GM12878 (cell line): ENCODE results near the gene CSRP3. TPM values are rescaled to one million over a fixed set of nuclear protein-coding genes. Genes with fewer than 3 reads are reported as not detected.

Experiments used
- ATAC-seq: fragments of 200-7000 bp; cut with Tn5 transposase; 3 replicates; pipeline ENCODE4 v1.9.1; 2020; ENCODE audit warnings: mild to moderate bottlenecking, moderate library complexity
- BruUV-seq: library from RNA; stranded (reverse); fragments of 400-500 nt; replicated peaks from 2 replicates; lab custom pipeline; 2021; lab: Mats Ljungman, UMichigan
- CTCF ChIA-PET: fragments of 300-600 bp; sonication (Branson Sonifier 250); formaldehyde crosslinking; extraction: SDS; loops from one replicate; lab custom pipeline; 2021; ENCODE audit warnings: inconsistent platforms; lab: Yijun Ruan, JAX
- POLR2A ChIA-PET: fragments of 350-600 bp; formaldehyde crosslinking; extraction: SDS; loops from one replicate; lab custom pipeline; 2021; ENCODE audit warnings: inconsistent platforms; lab: Charles Lee
- RAD21 ChIA-PET: fragments of 300-600 bp; sonication (Branson Sonifier 250); formaldehyde crosslinking; loops from one replicate; lab custom pipeline; 2023; ENCODE audit warnings: antibody characterized with exemption; ENCODE audit not compliant: unreplicated experiment; lab: Charles Lee
- SMC1A ChIA-PET: fragments of 300-600 bp; sonication (Branson Sonifier 250); formaldehyde crosslinking; loops from one replicate; lab custom pipeline; 2023; ENCODE audit not compliant: unreplicated experiment, uncharacterized antibody; lab: Charles Lee
- DNase-seq: peaks from one replicate; pipeline ENCODE4 v3.0.0-alpha.2; 2011; ENCODE audit warnings: low read depth, low spot score
- FAIRE-seq: peaks from 3 replicates; lab custom pipeline; 2011; peaks lifted over from hg19 to GRCh38; lab: Jason Lieb, UNC
- H2AFZ ChIP-seq: 2 replicates; pipeline ENCODE4 v1.6.0; 2011; ENCODE audit warnings: low read depth, low read length, control low read depth; ENCODE audit not compliant: control insufficient read depth
- H3K27ac ChIP-seq: 2 replicates; pipeline ENCODE4 v1.5.1; 2011; ENCODE audit warnings: control low read depth; ENCODE audit not compliant: control insufficient read depth, insufficient read depth
- H3K27me3 ChIP-seq, 2 experiments: replicated peaks in 1 of 2; 2 replicates each; pipeline versions ENCODE4 v1.6.0 to v1.6.1; 2011; ENCODE audit warnings: low read length in 1 of 2; ENCODE audit not compliant: control insufficient read depth in 2 of 2, insufficient read depth in 2 of 2
- H3K36me3 ChIP-seq, 2 experiments: 2 replicates each; pipeline ENCODE4 v1.5.1; 2011; ENCODE audit warnings: low read length in 1 of 2; ENCODE audit not compliant: control insufficient read depth in 2 of 2, insufficient read depth in 2 of 2
- H3K4me1 ChIP-seq: 2 replicates; pipeline ENCODE4 v1.6.1; 2011; ENCODE audit warnings: mild to moderate bottlenecking, low read length, moderate library complexity, mixed read lengths; ENCODE audit not compliant: control insufficient read depth, insufficient read depth
- H3K4me2 ChIP-seq: 2 replicates; pipeline ENCODE4 v1.6.0; 2011; ENCODE audit warnings: control low read depth; ENCODE audit not compliant: control insufficient read depth, insufficient read depth
- H3K4me3 ChIP-seq: fragments of 200-600 bp; sonication (generic); 2 replicates; pipeline ENCODE4 v1.5.1; 2016
- H3K79me2 ChIP-seq: 2 replicates; pipeline ENCODE4 v1.6.0; 2011; ENCODE audit warnings: low read length; ENCODE audit not compliant: control insufficient read depth, insufficient read depth
- H3K9ac ChIP-seq: 2 replicates; pipeline ENCODE4 v1.8.0; 2011; ENCODE audit warnings: low read length, control low read depth, mixed read lengths; ENCODE audit not compliant: control insufficient read depth, insufficient read depth
- H3K9me3 ChIP-seq: replicated peaks from 3 replicates; pipeline ENCODE4 v1.5.1; 2011; ENCODE audit warnings: mild to moderate bottlenecking, low read length; ENCODE audit not compliant: control insufficient read depth, insufficient read depth
- H4K20me1 ChIP-seq: 2 replicates; pipeline ENCODE4 v1.6.0; 2011; ENCODE audit not compliant: control insufficient read depth, insufficient read depth
- ASH2L ChIP-seq: fragments of 300-600, 200-600 bp; sonication (generic); IDR thresholded peaks from 2 replicates; pipeline ENCODE4 v1.6.1; 2017; ENCODE audit warnings: low read depth, mild to moderate bottlenecking, borderline replicate concordance
- BCLAF1 ChIP-seq: fragments of 450-650 bp; IDR thresholded peaks from 2 replicates; pipeline ENCODE4 v1.6.1; 2017; ENCODE audit warnings: antibody characterized with exemption, mild to moderate bottlenecking, moderate library complexity
- BHLHE40 ChIP-seq, 2 experiments: fragments of 450-650 bp in 1 of 2; IDR thresholded peaks; 2 replicates each; pipeline ENCODE4 v1.6.1; 2011 to 2017; ENCODE audit warnings: low read depth in 2 of 2, borderline replicate concordance in 1 of 2, improper control_type of control experiment in 1 of 2, low read length in 1 of 2, mild to moderate bottlenecking in 1 of 2
- E4F1 ChIP-seq: fragments of 450-650 bp; IDR thresholded peaks from 2 replicates; pipeline ENCODE4 v1.6.1; 2018; ENCODE audit warnings: borderline replicate concordance, mild to moderate bottlenecking; ENCODE audit not compliant: partially characterized antibody
- IRF4 ChIP-seq: IDR thresholded peaks from 2 replicates; pipeline ENCODE4 v1.6.1; 2011; ENCODE audit warnings: low read depth, low read length
- KDM1A ChIP-seq: fragments of 200-600 bp; sonication (generic); IDR thresholded peaks from 2 replicates; pipeline ENCODE4 v1.6.1; 2016; ENCODE audit warnings: borderline replicate concordance
- MTA2 ChIP-seq: fragments of 450-650 bp; IDR thresholded peaks from 2 replicates; pipeline ENCODE4 v1.6.1; 2016; ENCODE audit warnings: low read depth, mild to moderate bottlenecking, moderate library complexity
- NBN ChIP-seq: fragments of 450-650 bp; IDR thresholded peaks from 2 replicates; pipeline ENCODE4 v1.6.1; 2016
- NR2C1 ChIP-seq: fragments of 450-650 bp; IDR thresholded peaks from 2 replicates; pipeline ENCODE4 v1.6.1; 2017; ENCODE audit warnings: antibody characterized with exemption, mild to moderate bottlenecking, moderate library complexity
- PAX5 ChIP-seq: IDR thresholded peaks from 2 replicates; pipeline ENCODE4 v1.6.1; 2011; ENCODE audit warnings: low read depth, low read length, borderline replicate concordance
- SKIL ChIP-seq: fragments of 450-650 bp; IDR thresholded peaks from 2 replicates; pipeline ENCODE4 v1.6.1; 2017; ENCODE audit warnings: mild to moderate bottlenecking, low read depth, inconsistent platforms; ENCODE audit not compliant: poor library complexity, severe bottlenecking
- YY1 ChIP-seq: IDR thresholded peaks from 2 replicates; pipeline ENCODE4 v1.6.1; 2011; ENCODE audit warnings: low read depth, mild to moderate bottlenecking, low read length
- ZNF207 ChIP-seq: fragments of 450-650 bp; IDR thresholded peaks from 2 replicates; pipeline ENCODE4 v1.6.1; 2014; ENCODE audit warnings: antibody characterized with exemption, mild to moderate bottlenecking, borderline replicate concordance
- WGBS: methylation state at CpG from one replicate; pipeline ENCODE4 v1.1.6; 2016; ENCODE audit warnings: low lambda C conversion rate; ENCODE audit not compliant: insufficient replicate concordance, insufficient coverage; ENCODE audit errors: missing lambda C conversion rate; 5-methylcytosine and 5-hydroxymethylcytosine counted together
- in situ Hi-C: fragments of 300-500 bp; cut with MboI; formaldehyde crosslinking; loops from 9 replicates; pipeline ENCODE4 v1.14.3; 2018; ENCODE audit warnings: mixed read lengths
- intact Hi-C: fragments of 100-400 bp; cut with micrococcal nuclease; formaldehyde crosslinking; loops from one replicate; pipeline ENCODE4 v1.14.2; 2022; ENCODE audit not compliant: unreplicated experiment
- polyA plus RNA-seq, 11 experiments: library from polyadenylated mRNA; depleted of rRNA in 4 of 11; unstranded in 6 of 11; stranded (reverse) in 5 of 11; fragments of >200 nt; fragmentation: Nextera tagmentation in 4 of 11; fragmentation: Illumina TruSeq in 1 of 11; extraction: Ambion mirVana in 4 of 11; extraction: Trizol in 1 of 11; gene quantifications; 1 replicate in 1 of 11; 2 replicates in 10 of 11; pipeline versions ENCODE4 v1.2.1 to v1.2.3, GENCODE V29; 2011 to 2016; ENCODE audit warnings: inconsistent platforms in 2 of 11, missing spikeins in 2 of 11, low read depth in 1 of 11
- total RNA-seq, 4 experiments: library from RNA; depleted of rRNA in 3 of 4; stranded (reverse); fragments of >200 nt in 3 of 4; fragmentation: Illumina TruSeq in 1 of 4; extraction: Trizol in 1 of 4; gene quantifications; 2 replicates each; pipeline versions ENCODE4 v1.2.1 to v1.2.3, GENCODE V29; 2013 to 2021
- TF ChIP-seq, protein P1 (sequence below): IDR thresholded peaks from 2 replicates; pipeline ENCODE4 v1.6.1; 2011; ENCODE audit warnings: borderline replicate concordance, low read depth, mild to moderate bottlenecking, moderate library complexity, low read length; ENCODE audit not compliant: insufficient read depth, poor library complexity, severe bottlenecking

Gene CSRP3
- total and polyA plus RNA-seq, 10 of the 15 experiments (the other 5 are each of a cell fraction or from before 2014, with no cell fraction given), result not detected

DNA sequence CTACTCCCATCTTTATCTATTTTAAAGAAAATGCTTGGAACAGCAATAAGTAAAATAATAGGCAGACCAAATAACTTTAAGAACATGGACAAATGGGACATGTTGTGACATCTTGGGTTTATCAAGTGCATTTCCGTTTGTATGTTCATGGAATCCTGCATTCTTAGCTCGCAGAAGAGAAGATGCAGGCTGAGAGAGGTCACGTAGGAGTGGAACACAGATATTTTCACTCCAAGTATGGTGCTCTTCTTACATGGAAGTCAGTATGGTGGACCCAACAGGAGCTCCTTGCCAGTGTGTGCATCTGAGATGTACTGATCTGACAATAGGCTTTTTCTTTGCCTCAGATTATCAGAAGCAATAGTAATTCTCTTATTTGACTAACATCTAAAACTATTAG, 37.3 kb upstream of the CSRP3 start (continued):
- no peak for TF ChIP-seq ASH2L
- no peak for TF ChIP-seq YY1
- TF ChIP-seq SKIL, result no peak
- no peak for TF ChIP-seq NBN

GRCh38 chr11:19237813-19238212, 36.0 kb upstream of the CSRP3 start:
- H3K4me1 ChIP-seq, result peaks cover 12% of the 10 kb centered on the region
- H3K79me2 ChIP-seq, result peaks cover 29% of the 10 kb centered on the region
- intact Hi-C loops (no loop called here), in situ Hi-C loops (no loop called here)
- ChIA-PET CTCF (interaction anchor here (2.2 kb wide), 1 partner anchor 167 kb away, joined by 6 read pairs; no protein-coding TSS in a partner anchor), RAD21 (interaction anchor here (1.4 kb wide), 1 partner anchor 63 kb away, joined by 3 read pairs; no protein-coding TSS in a partner anchor), POLR2A (no interaction called here), SMC1A (no interaction called here)
- 94% methylated on average over 5 of the region's 5 CpGs for WGBS
- H2AFZ ChIP-seq, result no peak overlapping the region
- no peak overlapping the region for H3K9ac ChIP-seq
- no peak for FAIRE-seq
- H3K4me3 ChIP-seq, result no peak overlapping the region
- H3K27me3 ChIP-seq, result no peaks in the 10 kb centered on the region
- peaks cover 4 to 13% of the 10 kb centered on the region in 2 experiments for H3K36me3 ChIP-seq
- no peak for DNase-seq
- H4K20me1 ChIP-seq, result no peaks in the 10 kb centered on the region
- H3K4me2 ChIP-seq, result no peak overlapping the region; the same call in 1 of the 2 replicates
- no peaks in the 10 kb centered on the region for H3K9me3 ChIP-seq
- H3K27ac ChIP-seq, result no peak overlapping the region
- no peak for ATAC-seq
- no TSS peak for BruUV-seq
- TF ChIP-seq MTA2 (no peak), NR2C1 (no peak), PAX5 (no peak), ZNF207 (no peak), IRF4 (no peak), E4F1 (no peak), BCLAF1 (no peak), BHLHE40 (IDR thresholded peaks at IDR 0.05; ENCODE audit: borderline replicate concordance in 1 of 2, low read depth in 2 of 2, low read length in 1 of 2) (no peak), KDM1A (no peak)
- TF ChIP-seq, protein P1, sequence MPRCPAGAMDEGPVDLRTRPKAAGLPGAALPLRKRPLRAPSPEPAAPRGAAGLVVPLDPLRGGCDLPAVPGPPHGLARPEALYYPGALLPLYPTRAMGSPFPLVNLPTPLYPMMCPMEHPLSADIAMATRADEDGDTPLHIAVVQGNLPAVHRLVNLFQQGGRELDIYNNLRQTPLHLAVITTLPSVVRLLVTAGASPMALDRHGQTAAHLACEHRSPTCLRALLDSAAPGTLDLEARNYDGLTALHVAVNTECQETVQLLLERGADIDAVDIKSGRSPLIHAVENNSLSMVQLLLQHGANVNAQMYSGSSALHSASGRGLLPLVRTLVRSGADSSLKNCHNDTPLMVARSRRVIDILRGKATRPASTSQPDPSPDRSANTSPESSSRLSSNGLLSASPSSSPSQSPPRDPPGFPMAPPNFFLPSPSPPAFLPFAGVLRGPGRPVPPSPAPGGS, result no peak
